ENCODE measurements around the gene TUBB4A.

- no peak for TF ChIP-seq GATA2 (IDR thresholded peaks at IDR 0.05; ENCODE audit: low read depth, low read length)
- no peak for TF ChIP-seq GATA3 (IDR thresholded peaks at IDR 0.05; ENCODE audit: low read depth, low read length)
Observed at GRCh38 chr19:6494438-6495036, 7.6 kb downstream of the TUBB4A start.
